Measurements from ENCODE around the gene NMS. TPM values are rescaled to one million over a fixed set of nuclear protein-coding genes. Genes with fewer than 3 reads are reported as not detected.
"Not testable (repeated sequence)": the region's sequence is repeated elsewhere in the genome, so short reads cannot be mapped to it uniquely, and the experiment has no call there.

NMS gene, protein sequence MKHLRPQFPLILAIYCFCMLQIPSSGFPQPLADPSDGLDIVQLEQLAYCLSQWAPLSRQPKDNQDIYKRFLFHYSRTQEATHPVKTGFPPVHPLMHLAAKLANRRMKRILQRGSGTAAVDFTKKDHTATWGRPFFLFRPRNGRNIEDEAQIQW
- polyA plus RNA-seq (ENCODE audit: insufficient read depth in 1 of 5, insufficient read length in 5 of 5, low replicate concordance in 1 of 5): not detected
- long read RNA-seq, donor 1: 0 reads
- long read RNA-seq, donor 2: 0 reads
- long read RNA-seq, donor 3: 0 reads
- long read RNA-seq, donor 4: 0 reads
- long read RNA-seq, donor 5: 0 reads
- long read RNA-seq, donor 6: 0 reads
- long read RNA-seq, donor 7: 0 reads
- long read RNA-seq, donor 8: 0 reads

GRCh38 chr2:100470182-100470581 lies at the start of gene NMS:
TSS of gene NMS (plus strand) at chr2:100470482. CDS start at chr2:100470489, 7 bp downstream.
- DNase-seq: no peak

DNA sequence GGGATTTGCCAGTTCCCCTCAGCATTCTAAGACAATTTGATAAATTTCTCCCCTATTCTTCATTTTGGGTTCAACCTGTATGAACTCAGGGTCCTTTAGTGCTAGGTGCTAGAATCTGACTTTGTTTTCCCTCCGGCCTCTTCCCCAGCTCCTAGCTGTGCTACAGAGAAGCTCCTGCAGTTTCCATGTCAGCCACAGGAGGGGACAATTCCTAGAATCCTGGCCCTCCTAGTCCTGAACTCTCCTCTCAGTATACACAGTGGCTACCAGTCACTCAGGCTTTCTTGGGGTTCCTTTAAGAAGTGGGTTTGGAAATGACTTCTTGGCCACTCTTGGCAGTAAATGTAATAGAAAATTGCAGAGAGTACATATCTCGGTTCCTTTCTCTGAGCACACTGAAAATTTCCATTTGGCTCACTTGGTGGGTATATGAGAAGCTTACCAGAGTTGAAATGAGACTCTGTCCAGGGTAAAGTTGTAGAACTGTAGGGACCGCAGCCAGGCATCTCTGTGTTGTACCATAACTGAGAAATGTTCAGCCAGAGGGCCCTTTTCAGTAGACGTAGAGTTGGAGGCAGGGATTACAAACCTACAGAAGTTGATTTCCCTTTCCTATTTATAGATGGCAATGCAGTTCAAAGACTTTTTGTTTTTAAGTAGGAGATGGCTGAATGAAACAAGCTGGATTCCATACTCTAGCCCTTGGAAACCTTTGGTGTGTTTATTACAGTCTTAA lies 47.8 kb upstream of the NMS start:
- peak; percentile 72 to 80 for DNase-seq

GRCh38 chr2:100423631-100424030 lies 46.7 kb upstream of the NMS start:
- DNase-seq: no peak

DNA sequence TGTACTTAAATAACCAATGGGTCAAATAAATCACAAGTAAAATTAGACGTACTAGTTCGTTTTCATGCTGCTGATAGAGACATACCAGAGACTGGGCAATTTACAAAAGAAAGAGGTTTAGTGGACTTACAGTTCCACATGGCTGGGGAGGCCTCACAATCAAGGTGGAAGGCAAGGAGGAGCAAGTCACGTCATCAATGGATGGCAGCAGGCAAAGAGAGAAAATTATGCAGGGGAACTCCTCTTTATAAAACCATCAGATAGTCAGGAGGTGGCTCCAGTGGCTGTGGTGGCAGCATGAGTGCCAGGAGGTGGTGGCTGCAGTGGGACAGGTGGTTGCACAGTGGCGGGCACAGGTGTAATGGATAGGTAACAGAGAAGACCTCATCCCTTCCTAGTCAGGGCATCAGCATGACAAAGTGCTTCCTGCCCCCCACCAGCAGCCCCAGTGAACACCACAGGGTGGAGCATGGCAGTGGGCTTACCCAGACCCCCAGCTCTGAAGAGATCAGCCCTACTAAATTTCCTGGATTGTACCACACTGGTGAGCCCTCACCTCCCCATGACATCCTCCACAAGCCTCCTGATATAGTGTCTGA lies 45.9 kb upstream of the NMS start:
- no peak for DNase-seq

GRCh38 chr2:100425107-100425506 lies 45.2 kb upstream of the NMS start:
- no peak for DNase-seq

- no peak for DNase-seq
Observed at GRCh38 chr2:100425573-100426383, 44.5 kb upstream of the NMS start.

- DNase-seq: no peak
Observed at GRCh38 chr2:100426384-100426720, 43.9 kb upstream of the NMS start.

GRCh38 chr2:100427111-100427510 lies 43.2 kb upstream of the NMS start:
- no peak for DNase-seq

GRCh38 chr2:100427627-100428258 lies 42.5 kb upstream of the NMS start:
- DNase-seq: no peak

DNA sequence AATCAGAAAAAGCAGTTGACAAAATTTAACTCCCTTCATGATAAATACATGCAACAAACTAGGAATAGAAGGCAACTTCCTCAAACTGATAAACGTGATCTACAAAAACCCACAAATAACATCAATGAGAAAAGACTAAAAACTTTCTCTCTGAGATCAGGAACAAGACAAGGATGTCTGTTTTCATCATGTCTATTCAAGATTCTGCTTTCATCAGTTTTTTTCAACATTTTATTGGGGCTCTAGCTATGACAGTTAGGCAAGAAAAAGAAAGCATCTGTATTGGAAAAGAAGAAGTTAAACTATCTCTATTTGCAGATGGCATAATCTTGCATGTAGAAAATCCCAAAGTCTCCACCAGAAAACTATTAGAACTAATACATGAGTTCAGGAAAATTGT lies 40.6 kb upstream of the NMS start:
- no peak for DNase-seq

- DNase-seq: no peak
Observed at GRCh38 chr2:100437751-100438150, 32.5 kb upstream of the NMS start.

DNA sequence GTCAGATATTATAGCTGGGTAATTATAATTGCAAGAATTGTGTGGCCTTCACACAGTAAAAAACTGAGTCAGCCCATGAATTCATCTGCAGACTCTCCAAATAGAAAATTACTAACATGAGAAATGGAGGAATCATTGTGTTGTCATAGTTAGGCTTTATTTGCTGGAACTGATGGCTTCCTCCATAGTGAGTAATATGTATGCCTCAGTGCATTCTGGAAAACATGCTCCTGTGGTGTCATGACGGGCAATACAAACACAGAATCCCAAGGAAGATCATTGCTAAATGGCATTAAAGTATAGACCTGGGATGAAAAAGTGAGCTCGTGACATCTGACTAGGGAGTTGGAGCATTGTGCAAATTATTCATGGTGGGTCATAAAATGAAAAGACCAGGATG lies 23.6 kb upstream of the NMS start:
- DNase-seq: no peak

GRCh38 chr2:100451092-100451491 lies 19.2 kb upstream of the NMS start:
- no peak for DNase-seq

DNA sequence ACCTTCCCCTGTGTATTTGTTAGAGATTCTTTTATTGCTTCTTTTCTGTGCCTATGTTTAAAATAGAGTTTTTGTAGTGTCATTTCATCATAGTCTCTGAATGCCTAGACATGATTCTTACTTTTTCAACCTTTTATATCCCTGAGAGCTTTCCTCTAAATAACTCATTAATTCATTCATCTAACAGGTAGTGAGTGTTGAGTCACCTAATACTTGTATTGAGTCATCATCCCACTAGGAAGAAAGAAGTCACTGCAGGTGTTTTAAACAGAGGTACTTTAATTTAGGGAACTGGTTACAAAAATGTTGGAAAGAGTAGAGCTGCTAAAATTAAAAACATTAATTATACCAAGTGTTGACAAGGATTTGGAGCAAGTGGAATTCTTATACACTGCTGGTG lies 18.5 kb upstream of the NMS start:
- no peak for DNase-seq

DNA sequence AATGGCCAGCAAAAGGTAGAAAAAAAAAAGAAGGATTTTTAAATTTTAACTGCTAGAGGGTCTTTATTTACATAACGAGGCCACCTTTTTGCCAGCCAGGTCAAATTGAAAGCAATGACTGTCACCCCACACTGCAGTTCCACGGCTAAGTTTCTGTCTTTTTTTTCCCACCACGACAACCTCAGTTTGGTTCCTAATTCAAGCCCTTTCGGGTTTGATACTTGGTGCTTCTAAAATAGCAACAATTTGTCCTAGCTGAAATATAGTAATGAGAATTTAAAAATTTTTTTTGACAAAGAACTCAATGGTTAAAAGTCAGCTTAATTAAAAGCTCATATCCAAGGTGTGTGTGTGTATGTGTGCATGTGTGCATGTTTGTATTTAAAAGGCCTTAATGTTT lies 16.4 kb upstream of the NMS start:
- DNase-seq: no peak

DNA sequence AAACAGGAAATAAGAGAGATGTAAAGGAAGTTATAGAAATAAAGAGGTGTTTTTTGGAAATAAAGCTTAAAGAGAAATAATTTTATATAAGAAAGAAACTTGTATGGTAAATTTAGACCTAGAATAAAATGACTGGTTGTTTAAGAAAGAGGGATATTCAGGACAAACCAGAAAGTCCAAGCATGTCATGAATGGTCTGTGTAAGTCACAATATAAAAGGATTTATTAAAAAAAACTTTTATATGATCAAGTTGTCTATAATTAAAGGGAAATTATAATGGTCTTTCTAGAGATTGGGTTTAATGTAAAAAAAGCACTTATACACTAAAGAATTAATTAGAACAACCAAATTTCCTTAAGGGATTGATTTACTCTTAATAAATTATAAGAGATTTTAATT lies 13.9 kb upstream of the NMS start:
- not testable (repeated sequence) for DNase-seq

GRCh38 chr2:100460904-100461530 lies 9.3 kb upstream of the NMS start:
- no peak for DNase-seq

DNA sequence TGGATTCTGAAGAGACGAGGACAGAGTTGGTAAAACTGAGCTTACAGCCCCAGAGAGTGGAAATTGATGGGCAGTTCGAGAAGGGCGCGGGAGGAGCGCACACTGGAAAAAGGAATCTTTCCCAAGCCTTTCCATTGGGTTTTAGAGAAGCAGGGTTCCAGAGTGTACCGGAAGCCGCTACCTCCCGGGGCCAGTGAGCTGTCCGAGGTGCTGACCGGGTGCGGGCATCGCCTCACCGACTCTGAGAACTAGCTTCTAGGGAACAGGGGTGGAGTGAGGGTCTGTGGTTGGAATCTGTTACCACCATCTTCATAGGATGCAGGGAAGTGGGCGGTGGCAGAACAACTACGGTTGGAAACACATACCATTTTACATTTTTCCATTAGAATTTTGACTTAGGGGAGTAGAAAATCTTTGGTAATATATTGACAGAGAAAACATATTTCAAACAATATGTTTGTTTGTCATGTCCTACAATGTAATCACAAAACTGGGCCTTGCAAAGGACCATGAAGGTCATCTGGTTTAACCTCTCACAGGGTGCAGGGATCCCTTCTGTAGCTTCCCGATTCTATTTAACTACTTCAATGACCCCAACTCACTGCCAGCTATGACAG lies 724 bp downstream of the NMS start:
- DNase-seq: peak; percentile 28 to 43

DNA sequence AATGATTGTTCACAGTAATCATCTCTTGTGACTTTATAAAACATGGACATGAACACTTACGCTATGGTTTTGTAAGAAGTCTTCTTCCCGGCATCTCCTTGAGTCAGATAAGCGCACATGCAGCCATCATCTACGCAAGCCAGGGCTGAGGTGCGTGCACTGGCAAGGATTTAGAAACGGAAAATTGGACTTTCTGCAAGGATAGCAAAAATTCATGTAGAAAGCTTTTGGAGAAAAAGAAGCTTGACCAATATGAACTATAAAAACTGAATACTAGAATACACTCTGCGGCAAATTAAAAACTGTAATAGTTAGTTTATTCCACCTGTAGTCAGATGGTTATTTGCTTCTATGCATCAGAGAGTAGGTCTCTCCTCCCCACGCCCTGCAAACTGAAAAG lies 6.3 kb downstream of the NMS start:
- no peak for DNase-seq

- DNase-seq: no peak
Observed at GRCh38 chr2:100482741-100483140, 12.5 kb downstream of the NMS start.

- no peak for DNase-seq
Observed at GRCh38 chr2:100483895-100484294, 13.6 kb downstream of the NMS start.
